KMS-11 (cell line): ENCODE data around the gene DDX53.
A peak's percentile ranks its signal among the peaks of the same experiment; 100 is the strongest.

Source experiments
- H2AFZ ChIP-seq: fragments of 200-600 bp; sonication (generic); 2 replicates; pipeline ENCODE4 v1.6.1; 2016; ENCODE audit warnings: antibody characterized with exemption, mixed run types, low read depth
- H3K27ac ChIP-seq: fragments of 200-600 bp; sonication (generic); 2 replicates; pipeline ENCODE4 v1.6.1; 2016; ENCODE audit warnings: mild to moderate bottlenecking, mixed run types
- H3K27me3 ChIP-seq: fragments of 200-600 bp; sonication (generic); 2 replicates; pipeline ENCODE4 v1.6.1; 2017; ENCODE audit warnings: mild to moderate bottlenecking, low read depth, mixed run types, moderate library complexity; ENCODE audit not compliant: insufficient read depth
- H3K36me3 ChIP-seq: fragments of 200-600 bp; sonication (generic); 2 replicates; pipeline ENCODE4 v1.6.1; 2017; ENCODE audit warnings: mild to moderate bottlenecking, mixed run types; ENCODE audit not compliant: insufficient read depth
- H3K4me1 ChIP-seq: fragments of 200-600 bp; sonication (generic); 2 replicates; pipeline ENCODE4 v1.6.1; 2016; ENCODE audit warnings: mild to moderate bottlenecking, low read depth, mixed run types; ENCODE audit not compliant: poor library complexity, severe bottlenecking
- H3K4me2 ChIP-seq: fragments of 200-600 bp; sonication (generic); 2 replicates; pipeline ENCODE4 v1.7.0; 2016; ENCODE audit warnings: mild to moderate bottlenecking, mixed run types
- H3K4me3 ChIP-seq: fragments of 200-600 bp; sonication (generic); IDR thresholded peaks from 2 replicates; pipeline ENCODE4 v1.6.1; 2017; ENCODE audit warnings: low read depth, low read length, mixed read lengths; ENCODE audit not compliant: insufficient read depth
- H3K79me2 ChIP-seq: fragments of 200-600 bp; sonication (generic); 2 replicates; pipeline ENCODE4 v1.6.1; 2016; ENCODE audit warnings: low read depth, mixed run types; ENCODE audit not compliant: insufficient read depth
- H3K9ac ChIP-seq: fragments of 200-600 bp; sonication (generic); 2 replicates; pipeline ENCODE4 v1.6.1; 2016; ENCODE audit warnings: mild to moderate bottlenecking, mixed run types
- H4K20me1 ChIP-seq: fragments of 200-600 bp; sonication (generic); 2 replicates; pipeline ENCODE4 v1.6.1; 2016; ENCODE audit warnings: mild to moderate bottlenecking, mixed run types; ENCODE audit not compliant: insufficient read depth
- CTCF ChIP-seq: fragments of 200-600 bp; sonication (generic); conservative IDR thresholded peaks from 2 replicates; pipeline ENCODE4 v1.6.1; 2017; ENCODE audit warnings: low read depth, mild to moderate bottlenecking, antibody characterized with exemption, low read length, moderate library complexity, mixed read lengths

Gene DDX53

GRCh38 chrX:22987452-22987851, 12.3 kb upstream of the DDX53 start:
- no peaks in the 10 kb centered on the region for H3K4me1 ChIP-seq
- no peaks in the 10 kb centered on the region for H3K79me2 ChIP-seq
- no peak overlapping the region for H2AFZ ChIP-seq
- H3K36me3 ChIP-seq: no peaks in the 10 kb centered on the region
- no peaks in the 10 kb centered on the region for H4K20me1 ChIP-seq
- no peak overlapping the region for H3K4me3 ChIP-seq
- H3K4me2 ChIP-seq: no peak overlapping the region
- H3K27ac ChIP-seq: no peak overlapping the region
- H3K27me3 ChIP-seq: no peaks in the 10 kb centered on the region
- no peak overlapping the region for H3K9ac ChIP-seq
- TF ChIP-seq CTCF: no peak

- H3K4me2 ChIP-seq: no peak overlapping the region
- no peaks in the 10 kb centered on the region for H3K79me2 ChIP-seq
- H3K4me1 ChIP-seq: no peaks in the 10 kb centered on the region
- H4K20me1 ChIP-seq: no peaks in the 10 kb centered on the region
- H2AFZ ChIP-seq: no peak overlapping the region
- no peak overlapping the region for H3K4me3 ChIP-seq
- TF ChIP-seq CTCF: no peak
- H3K27ac ChIP-seq: no peak overlapping the region
- no peaks in the 10 kb centered on the region for H3K36me3 ChIP-seq
- H3K9ac ChIP-seq: no peak overlapping the region
- H3K27me3 ChIP-seq: no peaks in the 10 kb centered on the region
Observed at GRCh38 chrX:23003116-23003515, 3.4 kb downstream of the DDX53 start.

- no peak overlapping the region for H3K4me2 ChIP-seq
- H3K9ac ChIP-seq: no peak overlapping the region
- H3K79me2 ChIP-seq: no peaks in the 10 kb centered on the region
- H2AFZ ChIP-seq: no peak overlapping the region
- H3K27me3 ChIP-seq: no peaks in the 10 kb centered on the region
- TF ChIP-seq CTCF: peak; percentile 41
- no peaks in the 10 kb centered on the region for H3K36me3 ChIP-seq
- H3K4me1 ChIP-seq: no peaks in the 10 kb centered on the region
- no peaks in the 10 kb centered on the region for H4K20me1 ChIP-seq
- no peak overlapping the region for H3K4me3 ChIP-seq
- no peak overlapping the region for H3K27ac ChIP-seq
Observed at GRCh38 chrX:23008431-23009099, 8.8 kb downstream of the DDX53 start.

GRCh38 chrX:23012162-23012561, 12.4 kb downstream of the DDX53 start:
- Histone ChIP-seq H3K27ac (no peak overlapping the region), H3K9ac (no peak overlapping the region), H3K4me2 (no peak overlapping the region), H3K79me2 (no peaks in the 10 kb centered on the region), H3K4me3 (no peak overlapping the region), H2AFZ (no peak overlapping the region), H4K20me1 (no peaks in the 10 kb centered on the region), H3K27me3 (no peaks in the 10 kb centered on the region), H3K4me1 (no peaks in the 10 kb centered on the region), H3K36me3 (no peaks in the 10 kb centered on the region)
- TF ChIP-seq CTCF: no peak
